HG02870 (cell line): ENCODE data around the gene CCL25.

Source experiments
- ATAC-seq: cut with Tn5 transposase; IDR thresholded peaks from one replicate; pipeline ENCODE4 v1.9.1; 2021; ENCODE audit warnings: mild to moderate bottlenecking, moderate library complexity; ENCODE audit not compliant: unreplicated experiment

The CCL25 gene

DNA sequence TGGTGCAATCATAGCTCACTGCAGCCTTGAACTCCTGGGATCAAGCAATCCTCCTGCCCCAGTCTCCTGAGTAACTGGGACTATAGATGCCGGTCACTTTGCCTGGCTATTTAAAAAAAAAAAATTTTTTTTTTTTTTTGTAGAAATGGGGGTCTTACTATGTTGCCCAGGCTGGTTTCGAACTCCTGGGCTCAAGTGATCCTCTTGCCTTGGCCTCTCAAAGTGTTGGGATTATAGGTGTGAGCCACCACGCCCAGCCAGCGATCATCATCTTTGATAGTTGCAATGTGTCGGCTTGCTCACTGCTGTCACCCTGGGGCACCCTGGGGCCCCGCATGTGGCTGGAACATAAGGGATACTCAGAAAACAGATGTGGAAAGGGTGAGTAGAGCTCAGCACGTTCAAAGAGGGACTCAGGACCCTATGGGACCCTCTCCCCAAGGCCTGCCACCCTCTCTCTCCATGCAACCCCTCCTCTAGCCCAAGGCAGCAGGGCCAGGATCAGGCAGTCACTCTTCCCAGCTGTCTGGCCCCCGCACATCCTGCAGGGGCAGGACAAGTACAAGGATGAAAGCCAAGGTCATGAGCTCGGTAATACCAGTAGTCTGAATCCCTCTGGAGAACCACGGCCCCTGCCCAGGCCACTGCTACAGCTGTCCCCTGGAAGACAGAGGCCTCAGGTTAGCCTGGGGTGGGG lies 6.5 kb upstream of the CCL25 start:
- no peak for ATAC-seq

DNA sequence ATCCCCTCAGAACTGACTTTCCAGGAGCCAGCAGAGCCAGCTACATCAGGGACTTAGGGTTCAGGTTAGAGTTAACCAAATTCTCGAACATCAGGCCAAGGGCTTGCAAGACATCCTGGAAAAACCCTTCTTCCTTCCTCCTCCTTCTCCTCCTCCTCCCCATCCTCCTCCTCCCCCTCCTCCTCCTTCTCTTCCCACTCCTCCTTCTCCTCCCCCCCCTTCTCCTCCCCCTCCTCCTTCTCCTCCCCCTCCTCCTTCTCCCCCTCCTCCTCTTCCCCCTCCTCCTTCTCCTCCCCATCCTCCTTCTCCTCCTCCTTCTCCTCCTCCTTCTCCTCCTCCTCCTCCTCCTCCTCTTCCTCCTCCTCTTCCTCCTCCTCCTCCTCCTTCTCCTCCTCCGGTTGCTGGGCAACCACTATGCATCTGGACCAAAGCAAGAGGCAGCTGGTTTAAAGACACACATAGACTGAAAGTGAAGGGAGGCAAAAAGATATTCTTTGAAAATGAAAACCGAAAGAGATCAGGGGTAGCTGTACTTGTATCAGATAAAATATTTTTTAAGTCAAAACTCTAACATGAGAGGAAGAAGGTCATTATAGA lies 5.9 kb upstream of the CCL25 start:
- ATAC-seq, result no peak

DNA sequence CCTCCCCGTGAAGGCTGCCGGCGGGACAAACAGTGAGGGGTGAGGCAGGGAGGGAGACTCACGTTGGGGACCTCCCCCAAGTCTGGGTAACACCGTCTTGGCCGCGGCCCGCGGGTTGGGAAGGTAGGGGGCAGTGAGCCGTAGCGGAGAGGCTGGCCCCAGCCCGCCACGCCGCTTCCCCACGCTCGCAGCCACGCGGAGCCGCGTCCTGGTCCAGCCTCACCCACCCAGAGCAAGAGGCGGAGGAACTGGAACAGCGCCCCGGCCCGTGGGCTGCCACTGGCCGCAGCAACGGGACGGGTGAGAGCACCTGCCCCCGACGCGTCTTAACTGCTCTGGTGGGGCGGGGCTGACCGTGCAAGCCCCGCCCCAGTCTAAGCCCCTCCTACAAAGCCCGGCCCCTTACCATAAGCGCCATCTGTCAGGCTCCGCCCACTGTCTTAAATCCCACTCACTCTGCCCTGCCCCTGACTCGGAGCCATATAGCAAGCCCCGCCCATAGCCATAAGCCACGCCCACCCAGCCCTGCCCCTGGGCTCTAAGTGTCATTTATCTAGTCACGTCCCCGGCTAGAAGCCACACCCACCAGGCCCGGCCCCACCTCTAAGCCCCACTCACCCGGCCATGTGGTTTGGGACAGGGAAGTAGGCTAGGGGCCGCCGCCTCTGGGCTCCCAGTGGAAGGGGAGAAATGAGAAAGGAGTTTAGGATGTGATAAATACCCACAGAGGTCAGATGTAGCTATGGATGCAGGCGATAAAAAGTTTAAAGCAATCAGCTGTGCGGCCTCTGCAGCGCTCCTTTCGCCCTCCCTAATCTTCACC lies 2.1 kb upstream of the CCL25 start:
- peak; percentile 83 for ATAC-seq

DNA sequence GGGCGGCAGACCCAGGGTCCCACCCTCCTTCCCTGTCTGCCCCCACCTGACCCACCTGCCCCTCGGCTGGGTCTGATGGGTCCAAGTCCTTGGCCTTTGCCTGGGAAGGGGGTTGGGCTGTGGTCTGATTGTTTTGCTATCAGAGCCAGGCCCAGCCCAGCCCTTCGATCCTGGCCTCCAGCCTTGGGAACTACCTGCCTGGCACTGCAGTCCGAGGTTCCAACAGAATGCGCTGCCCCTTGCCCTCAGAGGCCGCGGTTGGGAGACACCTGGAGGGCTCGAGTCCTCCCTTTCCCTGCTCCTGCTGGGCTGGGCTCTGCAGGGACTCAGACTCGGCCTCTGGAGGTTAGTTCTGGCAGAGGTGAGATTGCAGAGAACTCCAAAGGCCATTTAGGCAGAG lies 1.6 kb downstream of the CCL25 start:
- ATAC-seq, result no peak

DNA sequence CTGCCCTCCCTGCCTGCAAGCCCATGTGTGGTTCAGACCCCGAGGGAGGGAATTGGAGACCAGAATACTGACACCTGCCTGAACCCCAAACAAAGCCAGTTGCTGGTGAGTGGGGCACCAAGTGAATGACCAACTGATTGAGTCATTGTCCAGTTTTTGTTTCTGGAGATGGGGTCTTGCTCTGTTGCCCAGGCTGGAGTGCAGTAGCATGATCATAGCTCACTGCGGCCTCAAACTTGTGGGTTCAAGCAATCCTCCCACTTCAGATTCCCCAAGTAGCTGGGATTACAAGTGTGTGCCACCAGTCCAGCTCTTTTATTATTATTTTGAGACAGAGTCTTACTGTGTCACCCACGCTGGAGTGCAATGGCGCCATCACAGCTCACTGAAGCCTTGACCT lies 4.0 kb downstream of the CCL25 start:
- ATAC-seq, result no peak

DNA sequence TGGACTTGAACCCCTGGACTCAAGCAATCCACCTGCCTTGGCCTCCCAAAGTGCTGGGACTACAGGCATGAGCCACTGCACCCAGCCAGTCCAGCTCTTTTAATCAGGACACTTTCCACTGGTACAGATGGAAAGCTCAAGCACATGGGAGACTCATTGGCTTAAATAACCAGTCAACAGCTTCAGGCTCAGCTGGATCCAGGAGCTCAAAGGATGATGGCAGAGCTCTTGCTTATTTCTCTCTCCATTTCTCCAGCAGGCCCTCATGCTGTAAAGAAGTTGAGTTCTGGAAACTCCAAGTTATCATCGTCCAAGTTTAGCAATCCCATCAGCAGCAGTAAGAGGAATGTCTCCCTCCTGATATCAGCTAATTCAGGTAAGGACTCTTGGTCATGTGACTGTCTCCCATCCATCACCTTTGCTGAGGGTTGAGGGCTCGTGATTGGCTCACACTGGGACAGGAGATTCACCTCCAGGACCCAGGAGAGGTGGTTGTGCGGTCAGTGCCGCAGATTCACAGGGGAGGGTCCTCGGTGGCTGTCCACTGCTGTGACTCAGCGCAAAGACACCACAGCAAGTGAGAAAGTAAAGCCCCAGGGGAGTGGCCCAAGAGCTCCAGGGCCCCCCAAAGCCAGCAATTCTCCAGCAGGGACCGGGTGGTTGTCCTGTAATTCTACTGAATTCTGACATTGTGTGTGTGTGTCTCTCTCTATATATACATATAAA lies 5.1 kb downstream of the CCL25 start:
- no peak for ATAC-seq

DNA sequence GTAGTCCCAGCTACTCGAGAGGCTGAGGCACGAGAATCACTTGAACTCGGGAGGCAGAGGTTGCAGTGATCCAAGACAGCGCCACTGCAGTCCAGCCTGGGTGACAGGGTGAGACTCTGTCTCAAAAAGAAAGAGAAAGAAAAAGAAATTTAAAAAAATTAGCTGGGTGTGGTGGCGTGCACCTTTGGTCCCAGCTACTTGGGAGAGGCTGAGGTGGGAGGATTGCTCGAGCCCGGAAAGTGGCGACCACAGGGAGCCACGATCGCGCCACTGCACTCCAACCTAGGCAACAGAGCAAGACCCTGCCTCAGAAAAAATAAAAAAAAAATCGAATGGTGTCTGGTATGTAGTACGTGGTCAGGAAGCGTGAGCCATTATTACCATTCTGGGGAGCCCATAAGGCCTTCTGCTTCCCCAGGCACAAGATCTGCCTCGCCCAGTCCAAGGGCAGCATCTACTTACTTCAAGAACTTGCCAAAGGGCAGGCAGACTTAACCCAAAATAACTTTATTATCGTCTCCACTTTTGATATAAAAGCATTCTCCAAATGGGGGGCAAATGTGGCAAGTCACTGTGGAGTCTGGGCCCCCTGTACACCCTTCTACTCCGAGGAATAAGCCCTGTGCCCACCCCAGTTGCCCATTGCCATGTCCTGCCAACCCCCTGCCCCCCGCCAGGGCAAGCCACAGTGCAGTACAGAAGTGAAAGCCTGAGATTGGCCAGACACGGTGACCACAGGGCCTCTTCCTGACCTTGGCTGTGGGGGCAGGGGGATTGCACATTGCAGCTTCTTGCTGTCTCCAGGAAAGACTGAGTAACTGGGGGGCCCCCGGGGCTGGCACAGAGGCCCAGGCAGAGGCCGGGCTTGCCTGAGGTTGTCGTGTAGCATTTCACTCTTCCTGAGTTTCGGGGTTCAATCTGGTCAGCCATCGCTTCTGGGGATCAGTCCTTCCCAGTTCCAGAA lies 12.6 kb downstream of the CCL25 start:
- no peak for ATAC-seq

DNA sequence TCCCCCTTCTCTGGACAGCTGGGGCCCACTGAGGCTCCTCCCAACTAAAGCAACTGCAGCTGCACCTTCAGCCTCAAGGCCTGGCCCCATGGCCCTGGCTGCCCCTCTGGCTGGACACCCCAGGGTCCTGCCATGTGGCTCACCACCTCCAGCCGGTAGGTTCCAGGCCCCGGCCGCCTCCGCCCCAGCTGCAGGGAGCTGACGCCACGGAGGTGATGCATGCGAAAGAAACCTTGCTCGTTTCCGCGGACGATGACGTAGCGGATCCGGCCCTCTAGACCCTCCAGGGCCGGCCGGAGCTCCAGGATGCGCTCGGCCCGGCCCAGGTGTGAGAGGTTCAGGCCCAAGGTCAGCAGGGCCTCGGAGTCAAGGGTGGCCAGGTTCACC lies 13.3 kb downstream of the CCL25 start:
- ATAC-seq, result no peak

DNA sequence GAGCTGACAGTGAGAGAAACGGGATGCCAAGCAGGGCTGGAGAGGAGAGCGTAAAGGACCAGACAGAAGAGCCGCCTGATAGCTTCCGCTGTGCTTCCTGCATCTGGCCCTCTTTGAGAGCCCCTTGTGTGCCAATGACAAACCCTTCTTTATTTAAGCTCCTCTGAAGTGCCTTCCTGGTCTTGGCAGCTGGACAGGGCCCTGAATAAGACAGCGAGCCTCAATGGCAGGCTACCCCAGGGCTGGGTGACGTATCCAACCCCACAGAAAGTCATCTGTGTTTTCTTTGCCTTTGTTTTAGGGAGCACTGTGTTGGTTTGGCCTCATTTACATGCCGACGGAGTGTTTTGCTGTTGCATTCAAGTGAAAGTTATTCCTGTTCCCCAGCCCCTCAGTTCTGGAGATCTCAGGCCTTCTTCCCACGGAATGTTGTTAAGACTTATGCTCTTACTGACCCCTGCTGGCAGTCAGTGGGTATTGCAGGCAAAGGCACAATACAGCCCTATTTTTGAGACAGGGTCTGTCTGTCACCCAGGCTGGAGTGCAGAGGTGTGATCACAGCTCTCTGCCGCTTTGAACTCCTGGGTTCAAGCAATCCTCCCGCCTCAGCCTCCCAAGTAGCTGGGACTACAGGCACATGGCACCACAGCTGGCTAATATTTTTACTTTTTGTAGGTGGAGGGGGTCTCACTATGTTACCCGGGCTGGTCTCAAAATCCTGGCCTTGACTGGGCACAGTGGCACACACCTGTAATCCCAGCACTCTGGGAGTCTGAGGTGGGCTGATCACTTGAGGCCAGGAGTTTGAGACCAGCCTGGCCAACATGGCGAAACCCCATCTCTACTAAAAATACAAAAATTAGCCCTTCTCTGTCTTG lies 16.8 kb downstream of the CCL25 start:
- ATAC-seq, result no peak

DNA sequence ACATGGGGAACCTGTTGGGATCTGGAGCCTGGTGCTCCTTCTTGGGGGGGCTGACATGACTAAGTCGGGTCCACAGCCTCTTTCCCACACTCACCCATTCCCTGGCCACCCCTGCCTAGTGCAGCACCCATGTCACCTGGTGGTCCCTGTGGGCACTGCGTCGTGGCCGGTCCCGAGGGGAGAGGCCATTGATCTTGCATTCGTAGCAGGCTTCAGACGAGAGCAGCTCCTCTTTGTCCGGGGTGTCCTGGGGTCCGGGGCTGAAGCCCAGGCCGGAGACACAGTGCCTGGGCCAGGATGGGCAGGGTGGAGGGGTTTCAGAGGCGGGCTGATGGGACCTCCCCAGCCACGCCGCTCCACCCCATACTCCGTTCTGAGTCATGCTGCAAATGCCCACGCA lies 19.4 kb downstream of the CCL25 start:
- ATAC-seq, result no peak

DNA sequence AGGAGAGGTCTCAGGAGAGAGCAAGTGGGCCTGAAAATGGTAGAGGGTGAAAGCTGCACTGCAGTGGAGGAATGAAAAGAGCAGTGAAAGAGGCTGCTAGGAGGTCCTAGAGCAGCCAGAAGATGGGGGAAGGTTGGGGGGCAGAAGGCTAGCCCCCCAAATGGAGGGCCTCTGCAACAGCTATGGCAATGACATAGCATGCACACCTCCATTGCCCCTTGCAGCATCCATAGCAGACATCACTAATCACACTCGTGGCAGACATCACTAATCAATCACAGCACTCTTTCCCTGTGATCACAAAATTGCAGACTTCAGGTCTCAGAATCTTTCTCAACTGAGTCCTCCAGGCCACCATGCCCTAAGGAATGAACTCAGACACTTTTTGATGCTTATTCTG lies 21.9 kb downstream of the CCL25 start:
- ATAC-seq, result no peak

DNA sequence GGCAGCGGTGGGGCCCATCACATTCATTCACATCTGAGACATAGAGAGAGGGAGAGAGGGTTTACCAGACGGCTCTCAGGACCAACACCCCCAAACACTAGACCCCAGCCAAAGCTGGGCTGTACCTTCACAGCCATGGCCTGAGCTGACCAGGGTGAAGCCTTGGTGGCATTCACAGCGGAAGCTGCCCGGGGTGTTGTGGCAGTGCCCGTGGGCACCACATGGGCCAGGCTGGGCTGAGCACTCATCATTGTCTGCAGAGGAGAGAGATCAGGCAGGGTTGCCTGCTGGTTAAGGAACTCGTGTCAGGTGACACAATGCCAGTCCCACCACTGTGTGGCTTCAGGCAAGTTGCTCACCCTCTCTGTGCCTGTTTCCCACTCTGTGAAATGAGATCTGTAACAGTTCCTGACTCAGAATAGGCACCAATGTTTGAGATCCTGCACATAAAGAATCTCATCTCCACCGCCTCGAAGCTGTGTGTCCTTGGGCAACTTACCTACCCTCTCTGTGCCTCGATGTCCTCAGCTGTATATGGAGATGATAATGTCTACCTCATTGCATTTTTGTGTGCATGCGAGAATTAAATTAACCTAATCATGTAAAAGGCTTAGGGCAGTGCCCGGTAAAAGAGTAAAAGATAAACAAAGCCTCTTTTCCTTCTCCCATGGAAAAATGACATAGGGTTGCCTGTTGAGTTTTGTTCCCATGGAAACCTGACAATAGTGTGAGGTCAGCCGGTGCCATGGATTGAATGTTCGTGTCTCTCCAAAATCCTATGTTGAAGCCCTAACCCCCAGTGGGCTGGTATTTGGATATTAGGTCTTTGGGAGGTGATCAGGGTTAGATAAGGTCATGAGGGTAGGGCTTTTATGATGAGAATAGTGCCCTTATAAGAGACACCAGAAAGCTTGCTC lies 22.9 kb downstream of the CCL25 start:
- ATAC-seq, result no peak

DNA sequence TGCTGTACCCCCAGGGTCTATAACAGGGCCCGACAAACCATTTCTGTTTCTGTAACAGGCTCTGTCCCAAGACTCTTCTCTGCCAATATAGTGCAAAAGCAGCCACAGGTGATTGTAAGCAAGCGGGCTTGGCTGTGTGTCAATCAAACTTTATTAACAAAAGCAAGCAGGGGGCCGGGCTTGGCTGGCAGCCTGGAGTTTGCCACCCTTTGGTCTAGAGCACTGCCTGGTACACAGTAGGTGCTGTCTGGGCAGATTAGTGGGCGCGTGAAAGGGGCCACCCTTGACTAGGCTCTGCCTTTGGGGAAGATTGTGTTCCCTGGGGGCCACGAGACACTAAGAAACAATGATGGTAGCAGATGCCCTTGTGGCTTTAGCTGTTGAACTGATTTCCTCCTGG lies 27.4 kb downstream of the CCL25 start:
- ATAC-seq, result no peak

DNA sequence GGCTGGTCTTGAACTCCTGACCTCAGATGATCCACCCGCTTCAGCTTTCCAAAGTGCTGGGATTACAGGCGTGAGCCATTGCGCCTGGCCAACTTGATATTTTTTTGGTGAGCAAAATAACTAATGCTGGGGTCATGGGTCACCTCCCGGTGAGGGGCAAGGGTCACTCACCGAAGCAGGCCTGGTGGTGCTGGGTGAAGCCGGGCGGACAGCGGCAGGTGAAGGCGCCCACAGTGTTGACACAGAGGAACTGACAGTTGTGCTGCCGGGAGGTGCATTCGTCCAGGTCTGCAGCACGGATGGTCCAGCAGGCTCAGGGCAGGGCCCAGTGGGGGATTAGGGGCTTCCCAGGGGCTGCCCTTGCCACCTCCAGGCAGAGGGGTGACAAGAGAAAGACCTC lies 28.3 kb downstream of the CCL25 start:
- no peak for ATAC-seq

DNA sequence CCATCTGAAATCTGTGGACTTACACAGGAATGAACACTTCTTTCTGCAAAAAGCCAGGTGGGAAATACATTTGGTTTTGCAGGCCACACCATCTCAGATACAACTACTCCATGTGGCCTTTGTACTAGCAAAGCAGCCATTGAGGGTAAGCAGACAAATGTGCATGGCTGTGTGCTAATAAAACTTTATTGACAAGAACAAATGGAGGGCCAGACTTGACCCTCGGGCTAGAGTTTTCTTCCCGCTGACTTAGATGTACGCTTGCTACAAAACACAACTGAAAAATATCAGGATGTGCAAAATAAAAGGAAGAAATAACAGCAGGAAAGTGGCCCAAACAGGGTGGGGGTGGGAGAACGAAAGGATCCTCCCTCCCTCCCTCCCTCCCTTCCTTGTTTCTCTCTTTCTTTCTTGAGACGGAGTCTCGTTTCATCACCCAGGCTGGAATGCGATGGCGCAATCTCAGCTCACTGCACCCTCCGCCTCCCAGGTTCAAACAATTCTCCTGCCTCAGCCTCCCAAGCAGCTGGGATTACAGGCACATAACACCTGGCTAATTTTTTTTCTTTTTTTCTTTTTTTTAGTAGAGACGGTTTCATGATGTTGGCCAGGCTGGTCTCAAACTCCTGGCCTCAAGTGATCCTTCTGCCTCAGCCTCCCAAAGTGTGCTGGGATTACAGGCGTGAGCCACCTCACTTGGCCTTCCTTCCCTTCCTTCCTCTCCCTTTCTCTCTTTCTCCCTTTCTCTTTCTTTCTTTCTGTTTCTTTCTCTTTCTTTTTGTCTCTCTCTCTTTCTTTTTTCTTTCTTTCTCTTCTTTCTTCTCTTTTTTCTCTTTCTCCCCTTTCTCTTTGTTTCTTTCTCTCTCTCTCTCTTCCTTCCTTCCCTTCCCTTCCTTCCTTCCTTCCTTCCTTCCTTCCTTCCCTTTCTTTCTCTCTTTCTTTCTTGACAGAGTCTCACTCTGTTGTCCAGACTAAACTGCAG lies 29.3 kb downstream of the CCL25 start:
- no peak for ATAC-seq

DNA sequence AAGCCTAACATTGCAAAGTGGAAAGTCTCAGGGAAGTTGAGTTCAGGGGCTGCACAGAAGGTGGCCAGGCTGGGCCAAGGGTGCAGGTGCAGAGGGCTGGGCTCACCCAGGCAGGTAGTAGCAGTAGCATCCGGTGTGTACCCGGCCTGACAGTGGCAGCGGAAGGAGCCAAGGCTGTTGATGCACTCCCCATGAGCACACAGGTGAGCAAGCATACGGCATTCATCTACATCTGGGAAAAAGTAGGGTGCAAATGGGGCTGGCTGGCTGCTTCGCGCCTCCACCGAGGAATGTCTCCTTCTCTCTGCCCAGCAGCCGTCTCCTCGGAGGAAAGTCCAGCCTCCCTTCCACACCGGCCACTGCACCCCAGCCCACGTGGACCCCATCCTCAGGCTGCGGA lies 30.6 kb downstream of the CCL25 start:
- no peak for ATAC-seq

DNA sequence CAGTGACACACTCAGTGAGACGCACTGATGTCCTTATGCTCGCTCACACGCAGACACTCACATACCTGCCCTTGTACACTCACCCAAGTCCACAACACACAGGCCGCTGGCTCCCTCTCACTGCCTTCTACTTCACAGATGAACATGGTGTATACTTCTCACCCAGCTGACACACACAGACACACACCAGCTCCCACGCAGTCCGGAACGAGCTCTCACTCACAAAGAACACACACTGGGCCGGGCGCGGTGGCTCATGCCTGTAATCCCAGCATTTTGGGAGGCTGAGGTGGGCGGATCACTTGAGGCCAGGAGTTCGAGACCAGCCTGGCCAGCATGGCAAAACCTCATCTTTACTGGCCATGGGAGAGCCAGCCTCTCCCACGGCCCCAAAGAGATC lies 31.6 kb downstream of the CCL25 start:
- no peak for ATAC-seq
